Loucy (cell line): ENCODE data around the gene FAM120AOS.

ENCODE experiments used
- H2AFZ ChIP-seq: fragments of 200-600 bp; sonication (generic); 2 replicates; pipeline ENCODE4 v1.6.0; 2016; ENCODE audit warnings: antibody characterized with exemption, mild to moderate bottlenecking, low read length, moderate library complexity
- H3F3A ChIP-seq: fragments of 200-600 bp; 2 replicates; pipeline ENCODE4 v1.6.0; 2016; ENCODE audit warnings: antibody characterized with exemption, low read depth, mild to moderate bottlenecking
- H3K27me3 ChIP-seq: fragments of 200-600 bp; sonication (generic); 2 replicates; pipeline ENCODE4 v1.6.1; 2014; ENCODE audit warnings: low read length, mild to moderate bottlenecking; ENCODE audit not compliant: insufficient read depth, poor library complexity, severe bottlenecking
- H3K36me3 ChIP-seq: fragments of 200-600 bp; sonication (generic); 2 replicates; pipeline ENCODE4 v1.6.1; 2016; ENCODE audit warnings: low read length; ENCODE audit not compliant: insufficient read depth
- H3K4me1 ChIP-seq: fragments of 200-600 bp; sonication (generic); 2 replicates; pipeline ENCODE4 v1.5.1; 2014; ENCODE audit warnings: low read length, mild to moderate bottlenecking; ENCODE audit not compliant: insufficient read depth, poor library complexity, severe bottlenecking
- H3K4me2 ChIP-seq: fragments of 200-600 bp; sonication (generic); 2 replicates; pipeline ENCODE4 v1.6.0; 2014; ENCODE audit warnings: antibody characterized with exemption, low read length, low read depth, mild to moderate bottlenecking; ENCODE audit not compliant: poor library complexity, severe bottlenecking
- H3K4me3 ChIP-seq: fragments of 200-600 bp; sonication (generic); 2 replicates; pipeline ENCODE4 v1.5.1; 2014; ENCODE audit warnings: low read length, mild to moderate bottlenecking, mixed read lengths; ENCODE audit not compliant: poor library complexity, severe bottlenecking
- H3K79me2 ChIP-seq: fragments of 200-600 bp; sonication (generic); 2 replicates; pipeline ENCODE4 v1.6.1; 2014; ENCODE audit warnings: low read length; ENCODE audit not compliant: insufficient read depth
- H3K9ac ChIP-seq: fragments of 200-600 bp; sonication (generic); 2 replicates; pipeline ENCODE4 v1.6.0; 2014; ENCODE audit warnings: mild to moderate bottlenecking, low read depth, low read length, moderate library complexity; ENCODE audit not compliant: poor library complexity, severe bottlenecking
- H3K9me2 ChIP-seq: fragments of 200-600 bp; sonication (generic); replicated peaks from 2 replicates; pipeline ENCODE4 v1.6.1; 2016; ENCODE audit warnings: low read depth, low read length, mixed read lengths
- H3K9me3 ChIP-seq: fragments of 200-600 bp; sonication (generic); 2 replicates; pipeline ENCODE4 v1.6.1; 2014; ENCODE audit warnings: mild to moderate bottlenecking, antibody characterized with exemption, low read length, low read depth; ENCODE audit not compliant: insufficient read depth
- H4K20me1 ChIP-seq: fragments of 200-600 bp; sonication (generic); 2 replicates; pipeline ENCODE4 v1.6.0; 2014; ENCODE audit warnings: antibody characterized with exemption, low read length, mild to moderate bottlenecking; ENCODE audit not compliant: insufficient read depth, poor library complexity, severe bottlenecking
- EZH2phosphoT487 ChIP-seq: fragments of 200-600 bp; IDR thresholded peaks from 2 replicates; pipeline ENCODE4 v1.6.1; 2018; ENCODE audit warnings: antibody characterized with exemption, mild to moderate bottlenecking, moderate library complexity, borderline replicate concordance
- TF ChIP-seq, protein P1 (sequence below): fragments of 200-600 bp; sonication (generic); conservative IDR thresholded peaks from 2 replicates; pipeline ENCODE4 v1.5.1; 2014; ENCODE audit warnings: mild to moderate bottlenecking, antibody characterized with exemption, low read length

FAM120AOS gene

GRCh38 chr9:93491593-93492232, 38.3 kb upstream of the FAM120AOS start:
- H3K9me2 ChIP-seq: no peaks in the 10 kb centered on the region
- no peak for TF ChIP-seq EZH2phosphoT487
- TF ChIP-seq, protein P1, sequence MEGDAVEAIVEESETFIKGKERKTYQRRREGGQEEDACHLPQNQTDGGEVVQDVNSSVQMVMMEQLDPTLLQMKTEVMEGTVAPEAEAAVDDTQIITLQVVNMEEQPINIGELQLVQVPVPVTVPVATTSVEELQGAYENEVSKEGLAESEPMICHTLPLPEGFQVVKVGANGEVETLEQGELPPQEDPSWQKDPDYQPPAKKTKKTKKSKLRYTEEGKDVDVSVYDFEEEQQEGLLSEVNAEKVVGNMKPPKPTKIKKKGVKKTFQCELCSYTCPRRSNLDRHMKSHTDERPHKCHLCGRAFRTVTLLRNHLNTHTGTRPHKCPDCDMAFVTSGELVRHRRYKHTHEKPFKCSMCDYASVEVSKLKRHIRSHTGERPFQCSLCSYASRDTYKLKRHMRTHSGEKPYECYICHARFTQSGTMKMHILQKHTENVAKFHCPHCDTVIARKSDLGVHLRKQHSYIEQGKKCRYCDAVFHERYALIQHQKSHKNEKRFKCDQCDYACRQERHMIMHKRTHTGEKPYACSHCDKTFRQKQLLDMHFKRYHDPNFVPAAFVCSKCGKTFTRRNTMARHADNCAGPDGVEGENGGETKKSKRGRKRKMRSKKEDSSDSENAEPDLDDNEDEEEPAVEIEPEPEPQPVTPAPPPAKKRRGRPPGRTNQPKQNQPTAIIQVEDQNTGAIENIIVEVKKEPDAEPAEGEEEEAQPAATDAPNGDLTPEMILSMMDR: no peak
- peaks cover 5% of the 10 kb centered on the region for H4K20me1 ChIP-seq
- peaks cover 77% of the 10 kb centered on the region; the same call in 1 of the 2 replicates for H3K36me3 ChIP-seq
- no peak overlapping the region for H2AFZ ChIP-seq
- peaks cover 61% of the 10 kb centered on the region for H3K79me2 ChIP-seq
- H3K4me2 ChIP-seq: no peak overlapping the region
- no peaks in the 10 kb centered on the region for H3K4me1 ChIP-seq
- no peak overlapping the region for H3K4me3 ChIP-seq
- no peaks in the 10 kb centered on the region for H3F3A ChIP-seq
- no peaks in the 10 kb centered on the region for H3K27me3 ChIP-seq
- no peaks in the 10 kb centered on the region for H3K9me3 ChIP-seq
- no peak overlapping the region for H3K9ac ChIP-seq

DNA sequence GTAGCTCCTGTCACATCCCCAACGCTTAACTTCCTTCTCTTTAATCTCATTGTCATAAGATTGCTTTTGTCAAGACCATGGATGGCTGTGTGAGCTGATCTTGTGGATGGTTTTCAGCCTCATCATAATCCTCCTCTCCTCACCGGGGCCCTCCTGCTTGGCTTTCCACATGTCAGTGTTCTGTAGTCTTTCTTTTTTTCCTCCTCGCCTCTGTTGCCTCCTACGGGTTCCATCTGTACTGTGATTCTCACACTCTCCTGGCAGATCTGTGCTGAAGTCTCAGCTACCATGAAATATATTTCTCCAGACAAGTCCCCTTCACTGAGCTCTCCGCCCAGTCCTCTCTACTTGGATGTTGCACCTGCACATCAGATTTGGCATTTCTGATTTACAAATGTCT, 34.9 kb upstream of the FAM120AOS start:
- no peak overlapping the region for H3K4me2 ChIP-seq
- H3K9me3 ChIP-seq: no peaks in the 10 kb centered on the region
- H4K20me1 ChIP-seq: peaks cover 8% of the 10 kb centered on the region
- no peaks in the 10 kb centered on the region for H3K9me2 ChIP-seq
- peaks cover 68% of the 10 kb centered on the region for H3K79me2 ChIP-seq
- no peak overlapping the region for H3K9ac ChIP-seq
- no peak overlapping the region for H2AFZ ChIP-seq
- H3K36me3 ChIP-seq: peaks cover 76% of the 10 kb centered on the region; the same call in 1 of the 2 replicates
- TF ChIP-seq EZH2phosphoT487: no peak
- TF ChIP-seq, protein P1: no peak
- H3K4me3 ChIP-seq: no peak overlapping the region
- H3K27me3 ChIP-seq: no peaks in the 10 kb centered on the region
- no peaks in the 10 kb centered on the region for H3K4me1 ChIP-seq
- no peaks in the 10 kb centered on the region for H3F3A ChIP-seq

GRCh38 chr9:93486268-93486667, 32.9 kb upstream of the FAM120AOS start:
- peaks cover 81% of the 10 kb centered on the region; the same call in 1 of the 2 replicates for H3K36me3 ChIP-seq
- H3K9me2 ChIP-seq: no peaks in the 10 kb centered on the region
- H3K9ac ChIP-seq: no peak overlapping the region
- H3K27me3 ChIP-seq: no peaks in the 10 kb centered on the region
- H2AFZ ChIP-seq: no peak overlapping the region
- H3K79me2 ChIP-seq: peaks cover 80% of the 10 kb centered on the region
- no peaks in the 10 kb centered on the region for H3K9me3 ChIP-seq
- no peaks in the 10 kb centered on the region for H3F3A ChIP-seq
- TF ChIP-seq, protein P1: no peak
- TF ChIP-seq EZH2phosphoT487: no peak
- no peak overlapping the region for H3K4me2 ChIP-seq
- no peak overlapping the region for H3K4me3 ChIP-seq
- H4K20me1 ChIP-seq: peaks cover 14% of the 10 kb centered on the region
- H3K4me1 ChIP-seq: no peaks in the 10 kb centered on the region
